IMR-90 (cell line): ENCODE data around the gene CHAT. TPM values are rescaled to one million over a fixed set of nuclear protein-coding genes. Genes with fewer than 3 reads are reported as not detected.

Experiments
- ATAC-seq: fragments of 200-7000 bp; cut with Tn5 transposase; 2 replicates; pipeline ENCODE4 v1.9.1; 2020; ENCODE audit warnings: low read depth, mild to moderate bottlenecking, moderate library complexity
- BruUV-seq: library from RNA; stranded (reverse); fragments of 400-500 nt; replicated peaks from 2 replicates; lab custom pipeline; 2021; lab: Mats Ljungman, UMichigan
- CTCF ChIA-PET: fragments of 300-600 bp; formaldehyde crosslinking; extraction: SDS; loops from one replicate; lab custom pipeline; 2021; ENCODE audit warnings: antibody characterized with exemption; lab: Yijun Ruan, JAX
- POLR2A ChIA-PET: fragments of 300-600 bp; sonication (Branson Sonifier 250); formaldehyde crosslinking; loops from one replicate; lab custom pipeline; 2022; ENCODE audit warnings: antibody characterized with exemption; ENCODE audit not compliant: unreplicated experiment; lab: Charles Lee
- DNase-seq: peaks from one replicate; pipeline ENCODE4 v3.0.0; 2013
- H2AFZ ChIP-seq: replicated peaks from 2 replicates; pipeline ENCODE3; 2013; ENCODE audit warnings: low read length, mild to moderate bottlenecking; ENCODE audit not compliant: poor library complexity
- H2AK5ac ChIP-seq: 2 replicates; pipeline ENCODE4 v1.6.1; 2013; ENCODE audit warnings: low read depth, low read length, inconsistent platforms
- H2AK9ac ChIP-seq: replicated peaks from 2 replicates; pipeline ENCODE3; 2013; ENCODE audit warnings: mild to moderate bottlenecking, low read depth, low read length, moderate library complexity; ENCODE audit not compliant: poor library complexity
- H2BK120ac ChIP-seq: 2 replicates; pipeline ENCODE4 v1.6.1; 2013; ENCODE audit warnings: low read depth, low read length, inconsistent platforms
- H2BK15ac ChIP-seq: 3 replicates; pipeline ENCODE4 v1.6.1; 2013; ENCODE audit warnings: low read depth, low read length, inconsistent platforms
- H2BK20ac ChIP-seq: 2 replicates; pipeline ENCODE4 v1.6.1; 2013; ENCODE audit warnings: low read depth, mild to moderate bottlenecking, inconsistent platforms, low read length, moderate library complexity
- H2BK5ac ChIP-seq: 2 replicates; pipeline ENCODE4 v1.6.1; 2013; ENCODE audit warnings: mild to moderate bottlenecking, low read depth, low read length, inconsistent platforms; ENCODE audit not compliant: poor library complexity, severe bottlenecking
- H3K14ac ChIP-seq: replicated peaks from 2 replicates; pipeline ENCODE4 v1.6.1; 2013; ENCODE audit warnings: low read depth, low read length, inconsistent platforms
- H3K18ac ChIP-seq: 2 replicates; pipeline ENCODE4 v1.6.1; 2013; ENCODE audit warnings: low read depth, low read length, control low read depth
- H3K23ac ChIP-seq: 2 replicates; pipeline ENCODE4 v1.6.1; 2013; ENCODE audit warnings: low read depth, low read length, inconsistent platforms
- H3K27ac ChIP-seq: 2 replicates; pipeline ENCODE4 v1.5.1; 2013; ENCODE audit warnings: mild to moderate bottlenecking, control low read depth, low read length; ENCODE audit not compliant: insufficient read depth
- H3K27me3 ChIP-seq: 2 replicates; pipeline ENCODE4 v1.6.1; 2013; ENCODE audit warnings: low read length; ENCODE audit not compliant: control insufficient read depth, insufficient read depth
- H3K36me3 ChIP-seq: 2 replicates; pipeline ENCODE4 v1.6.1; 2013; ENCODE audit warnings: low read length, mixed read lengths; ENCODE audit not compliant: control insufficient read depth, insufficient read depth
- H3K4ac ChIP-seq: 2 replicates; pipeline ENCODE4 v1.6.1; 2013; ENCODE audit warnings: low read depth, low read length, inconsistent platforms
- H3K4me1 ChIP-seq: 2 replicates; pipeline ENCODE4 v1.6.1; 2013; ENCODE audit warnings: low read length, mixed read lengths; ENCODE audit not compliant: control insufficient read depth, insufficient read depth
- H3K4me2 ChIP-seq: 2 replicates; pipeline ENCODE4 v1.6.1; 2013; ENCODE audit warnings: low read depth, mild to moderate bottlenecking, control low read depth, low read length, moderate library complexity
- H3K4me3 ChIP-seq: 2 replicates; pipeline ENCODE4 v1.5.1; 2013; ENCODE audit warnings: low read depth, mild to moderate bottlenecking, control low read depth, low read length, moderate library complexity; ENCODE audit not compliant: insufficient read depth
- H3K56ac ChIP-seq: 2 replicates; pipeline ENCODE4 v1.6.1; 2013; ENCODE audit warnings: low read length, inconsistent platforms; ENCODE audit not compliant: insufficient read depth; ENCODE audit errors: extremely low read depth
- H3K79me1 ChIP-seq, 2 experiments: 2 replicates each; pipeline ENCODE4 v1.6.1; 2013; ENCODE audit warnings: low read length in 2 of 2, inconsistent platforms in 1 of 2, low read depth in 1 of 2
- H3K9ac ChIP-seq: 2 replicates; pipeline ENCODE4 v1.6.1; 2013; ENCODE audit warnings: low read depth, low read length, control low read depth
- H3K9me1 ChIP-seq: 2 replicates; pipeline ENCODE4 v1.6.1; 2013; ENCODE audit warnings: low read length, inconsistent platforms; ENCODE audit not compliant: insufficient read depth
- H3K9me3 ChIP-seq: 2 replicates; pipeline ENCODE4 v1.6.1; 2013; ENCODE audit warnings: low read length; ENCODE audit not compliant: control insufficient read depth, insufficient read depth
- H4K20me1 ChIP-seq: 2 replicates; pipeline ENCODE4 v1.6.1; 2013; ENCODE audit warnings: low read length, inconsistent platforms; ENCODE audit not compliant: insufficient read depth
- H4K5ac ChIP-seq: 2 replicates; pipeline ENCODE4 v1.6.1; 2013; ENCODE audit warnings: mild to moderate bottlenecking, low read depth, low read length, control low read depth
- H4K8ac ChIP-seq, 2 experiments: 2 replicates each; pipeline ENCODE4 v1.6.1; 2013; ENCODE audit warnings: low read depth in 2 of 2, low read length in 2 of 2, control low read depth in 1 of 2, inconsistent platforms in 1 of 2
- H4K91ac ChIP-seq: 2 replicates; pipeline ENCODE4 v1.6.1; 2013; ENCODE audit warnings: low read depth, low read length, inconsistent platforms; ENCODE audit not compliant: insufficient read depth
- BHLHE40 ChIP-seq: fragments of 150-350 bp; IDR thresholded peaks from 2 replicates; pipeline ENCODE4 v1.6.1; 2016; ENCODE audit warnings: mild to moderate bottlenecking, low read depth, low read length
- ELK1 ChIP-seq: fragments of 150-350 bp; IDR thresholded peaks from 2 replicates; pipeline ENCODE4 v1.6.1; 2016; ENCODE audit warnings: low read depth, mild to moderate bottlenecking, low read length, moderate library complexity, borderline replicate concordance
- FOS ChIP-seq: fragments of 150-350 bp; IDR thresholded peaks from 2 replicates; pipeline ENCODE4 v1.6.1; 2016; ENCODE audit warnings: low read depth, low read length
- MAFK ChIP-seq: IDR thresholded peaks from 2 replicates; pipeline ENCODE4 v1.6.1; 2012; ENCODE audit warnings: low read depth, low read length, improper control_type of control experiment
- NFE2L2 ChIP-seq: fragments of 150-350 bp; IDR thresholded peaks from 2 replicates; pipeline ENCODE4 v1.6.1; 2016; ENCODE audit warnings: low read depth, mild to moderate bottlenecking, low read length
- RAD21 ChIP-seq: IDR thresholded peaks from 2 replicates; pipeline ENCODE4 v1.6.1; 2012; ENCODE audit warnings: low read length, improper control_type of control experiment
- RFX5 ChIP-seq: IDR thresholded peaks from 2 replicates; pipeline ENCODE4 v1.8.0; 2012; ENCODE audit warnings: low read depth, mild to moderate bottlenecking, low read length, moderate library complexity
- WGBS, 2 experiments: methylation state at CpG; one replicate each; pipeline versions ENCODE4 v1.1.5 to v1.1.7; 2013; ENCODE audit warnings: missing lambda C conversion rate in 2 of 2; ENCODE audit not compliant: insufficient read length in 1 of 2; ENCODE audit errors: extremely low coverage in 2 of 2; 5-methylcytosine and 5-hydroxymethylcytosine counted together
- dilution Hi-C: fragments of 300-500 bp; cut with HindIII; formaldehyde crosslinking; loops from one replicate; pipeline ENCODE4 v1.14.3; 2018; ENCODE audit warnings: low sequenced_read_pairs; ENCODE audit not compliant: unreplicated experiment
- in situ Hi-C: fragments of 300-500 bp; cut with MboI; formaldehyde crosslinking; loops from 3 replicates; pipeline ENCODE4 v1.14.3; 2019; ENCODE audit warnings: low sequenced_read_pairs, inconsistent platforms, mixed read lengths
- intact Hi-C: fragments of 100-400 bp; cut with micrococcal nuclease; formaldehyde crosslinking; loops from 2 replicates; pipeline ENCODE4 v1.10.0; 2022
- polyA plus RNA-seq, 3 experiments: library from polyadenylated mRNA; depleted of rRNA; stranded (reverse); fragments of >200 nt; gene quantifications; 2 replicates each; pipeline ENCODE4 v1.2.3, GENCODE V29; 2012; ENCODE audit warnings: low replicate concordance in 1 of 3
- total RNA-seq: library from RNA; depleted of rRNA; stranded (reverse); fragments of >200 nt; gene quantifications from 2 replicates; pipeline ENCODE4 v1.2.3, GENCODE V29; 2012

Gene CHAT
- total and polyA plus RNA-seq, 2 of the 4 experiments (the other 2 are of a cell fraction): not detected

DNA sequence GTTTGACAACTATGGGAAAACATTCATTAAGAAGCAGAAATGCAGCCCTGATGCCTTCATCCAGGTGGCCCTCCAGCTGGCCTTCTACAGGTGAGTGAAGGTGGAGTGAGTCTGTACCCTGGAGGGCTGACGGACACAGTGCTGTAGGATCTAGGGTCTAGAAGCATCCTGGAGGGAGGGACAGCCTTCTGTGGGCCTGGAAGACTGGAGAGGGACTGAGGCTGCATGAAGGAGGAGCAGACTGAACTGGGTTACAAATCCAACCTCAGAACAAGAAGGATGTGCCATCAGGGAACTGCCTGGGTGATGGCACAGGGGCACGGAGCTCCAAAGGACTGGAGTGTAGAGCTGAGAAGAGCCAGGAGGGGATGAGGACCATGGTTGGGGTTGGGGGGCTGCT lies 38.1 kb downstream of the CHAT start:
- H4K8ac ChIP-seq: no peak overlapping the region
- WGBS, 2 experiments: 40% methylated on average over 1 of the region's 2 CpGs; no CpG with 5 or more reads in 1 of the 2 experiments
- ATAC-seq (no peak), DNase-seq (no peak)
- no peak overlapping the region for H3K4me3 ChIP-seq
- H4K20me1 ChIP-seq: no peaks in the 10 kb centered on the region
- no peak overlapping the region for H2BK120ac ChIP-seq
- no peak overlapping the region for H3K4ac ChIP-seq
- no peak overlapping the region for H3K56ac ChIP-seq
- no TSS peak for BruUV-seq
- no peak overlapping the region for H2AFZ ChIP-seq
- no peak overlapping the region for H2BK5ac ChIP-seq
- H3K9me1 ChIP-seq: no peaks in the 10 kb centered on the region
- H3K4me1 ChIP-seq: no peaks in the 10 kb centered on the region
- H3K27me3 ChIP-seq: peaks cover 11% of the 10 kb centered on the region
- CTCF ChIA-PET: no interaction called here
- POLR2A ChIA-PET: no interaction called here
- TF ChIP-seq RAD21 (no peak), BHLHE40 (no peak), FOS (no peak), NFE2L2 (no peak), RFX5 (no peak), ELK1 (no peak), MAFK (no peak)
- H3K4me2 ChIP-seq: no peak overlapping the region
- no peaks in the 10 kb centered on the region for H3K9me3 ChIP-seq
- H3K79me1 ChIP-seq: no peaks in the 10 kb centered on the region
- no peak overlapping the region for H3K27ac ChIP-seq
- no peak overlapping the region for H3K9ac ChIP-seq
- in situ Hi-C loops (no loop called here), intact Hi-C loops (no loop called here), dilution Hi-C loops (no loop called here)
- H3K18ac ChIP-seq: no peak overlapping the region
- no peak overlapping the region for H3K14ac ChIP-seq
- no peaks in the 10 kb centered on the region for H3K36me3 ChIP-seq
- H2BK15ac ChIP-seq: no peak overlapping the region
- H3K23ac ChIP-seq: no peak overlapping the region
- H2BK20ac ChIP-seq: no peak overlapping the region
- H2AK5ac ChIP-seq: no peak overlapping the region
- H4K91ac ChIP-seq: no peak overlapping the region
- no peak overlapping the region for H4K5ac ChIP-seq
- H2AK9ac ChIP-seq: no peak overlapping the region
